NAMALWA (cell line): Measurements from ENCODE around the gene CRLF2.
"Not testable (repeated sequence)": the region's sequence is repeated elsewhere in the genome, so short reads cannot be mapped to it uniquely, and the experiment has no call there.

ENCODE experiments used
- DNase-seq: peaks from one replicate; pipeline ENCODE4 v3.0.0-alpha.2; 2015; ENCODE audit warnings: low spot score

Gene CRLF2

DNA sequence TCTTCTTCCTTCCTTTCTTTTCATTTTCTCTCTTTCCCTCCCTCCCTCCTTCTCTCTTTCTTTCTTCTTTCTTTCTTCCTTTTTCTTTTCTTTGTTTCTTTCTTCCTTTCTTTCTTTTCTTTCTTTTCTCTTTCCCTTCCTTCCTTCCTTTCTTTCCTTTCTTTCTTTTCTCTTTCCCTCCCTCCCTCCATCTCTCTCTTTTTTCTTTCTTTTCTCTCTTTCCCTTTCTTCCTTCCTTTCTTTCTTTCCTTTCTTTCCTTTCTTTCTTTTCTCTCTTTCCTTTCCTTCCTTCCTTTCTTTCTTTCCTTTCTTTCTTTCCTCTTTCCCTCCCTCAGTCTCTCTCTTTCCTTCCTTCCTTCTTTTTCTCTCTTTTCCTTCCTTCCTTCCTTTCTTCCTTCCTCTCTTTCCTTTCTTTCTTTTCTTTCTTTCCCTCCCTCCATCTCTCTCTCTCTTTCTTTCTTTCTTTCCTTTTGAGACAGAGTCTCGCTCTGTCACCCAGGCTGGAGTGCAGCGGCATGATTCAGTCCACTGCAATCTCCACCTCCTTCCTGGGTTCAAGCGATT is 44.4 kb downstream of the CRLF2 start:
- DNase-seq: no peak

DNA sequence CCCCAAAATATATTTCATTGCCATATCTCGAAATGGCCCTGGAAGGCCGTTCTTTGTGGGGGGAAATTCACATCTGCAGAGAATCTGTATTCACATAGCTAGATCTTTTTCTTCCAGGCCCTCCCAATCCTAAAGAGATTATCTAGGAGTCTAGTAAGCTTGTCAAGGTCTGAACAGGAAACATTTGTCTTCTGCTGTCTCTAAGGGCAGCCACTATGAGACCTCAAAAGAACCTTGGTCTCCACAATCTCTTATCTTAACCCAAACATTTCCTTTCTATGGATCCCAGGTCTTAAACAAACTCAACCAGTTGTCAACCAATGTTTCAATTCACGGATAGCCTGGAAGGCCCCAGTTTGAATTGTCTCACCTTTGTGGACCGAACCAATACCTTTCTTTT is 45.0 kb downstream of the CRLF2 start:
- DNase-seq: peak; percentile 6

DNA sequence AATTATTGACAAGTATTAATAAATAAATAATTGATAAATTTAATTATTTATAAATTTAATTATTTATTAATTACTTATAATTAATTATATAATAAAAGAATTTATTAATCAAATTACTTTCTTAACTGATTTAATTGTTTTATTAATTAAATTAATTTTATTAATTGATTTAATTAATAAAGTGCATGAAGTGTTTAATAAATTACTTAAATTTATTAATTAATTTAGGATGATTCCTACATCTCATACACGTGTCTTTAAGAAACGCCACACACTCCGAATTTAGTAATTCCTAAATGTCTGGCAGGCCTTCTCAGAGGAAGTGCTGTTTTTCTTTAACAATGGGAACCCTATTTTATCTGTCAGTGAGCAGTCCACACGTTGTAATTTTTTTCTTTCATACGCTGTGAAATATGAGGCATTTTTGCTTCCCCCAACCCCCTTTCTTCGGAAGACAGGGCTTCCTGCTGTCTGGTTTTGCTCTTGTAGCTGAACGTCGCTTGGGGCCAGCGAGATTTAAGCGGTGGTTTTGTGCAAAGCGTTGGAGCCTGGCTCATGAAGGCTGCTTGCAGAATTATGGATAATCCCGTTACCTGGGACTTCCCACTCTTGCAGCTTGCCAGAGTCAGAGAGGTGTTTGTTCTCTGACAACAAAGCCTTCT is 46.8 kb downstream of the CRLF2 start:
- DNase-seq: no peak

DNA sequence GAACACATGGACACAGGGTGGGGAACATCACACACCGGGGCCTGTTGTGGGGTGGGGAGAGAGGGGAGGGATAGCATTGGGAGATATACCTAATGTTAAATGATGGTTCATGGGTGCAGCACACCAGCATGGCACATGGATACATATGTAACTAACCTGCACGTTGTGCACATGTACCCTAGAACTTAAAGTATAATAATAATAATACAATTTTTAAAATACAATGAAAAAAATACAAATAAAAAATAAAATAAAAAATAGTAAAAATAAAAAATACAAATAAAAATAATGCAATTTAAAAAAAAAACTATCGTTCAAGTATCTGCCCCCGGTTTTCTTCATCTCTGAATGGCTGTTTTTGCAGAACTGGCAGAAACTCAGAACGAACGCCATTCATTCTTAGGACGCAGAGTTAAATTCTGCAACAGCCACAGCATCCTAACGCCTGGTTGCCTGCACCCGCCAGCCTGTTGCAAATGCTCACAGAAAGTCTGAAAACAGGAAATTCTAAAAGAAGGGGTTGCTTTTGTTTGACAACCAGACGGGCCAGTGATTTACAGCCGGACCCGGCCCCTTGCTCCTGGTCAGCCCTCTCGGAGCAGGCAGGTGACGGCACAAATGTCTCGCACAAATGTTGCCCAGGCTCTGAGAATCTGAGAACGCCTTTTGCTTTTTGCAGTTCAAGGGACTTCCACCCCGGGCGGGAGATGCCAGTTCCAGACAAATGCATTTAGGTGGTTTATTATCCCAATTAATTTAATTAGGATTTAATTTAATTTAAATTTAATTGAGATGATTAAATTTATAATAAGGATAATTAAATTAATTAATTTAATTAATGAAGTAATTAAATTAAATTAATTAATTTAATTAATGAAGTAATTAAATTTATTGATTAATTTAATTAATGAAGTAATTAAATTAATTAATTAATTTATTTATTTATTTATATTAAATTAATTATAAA is 47.8 kb downstream of the CRLF2 start:
- peak; percentile 24 for DNase-seq

DNA sequence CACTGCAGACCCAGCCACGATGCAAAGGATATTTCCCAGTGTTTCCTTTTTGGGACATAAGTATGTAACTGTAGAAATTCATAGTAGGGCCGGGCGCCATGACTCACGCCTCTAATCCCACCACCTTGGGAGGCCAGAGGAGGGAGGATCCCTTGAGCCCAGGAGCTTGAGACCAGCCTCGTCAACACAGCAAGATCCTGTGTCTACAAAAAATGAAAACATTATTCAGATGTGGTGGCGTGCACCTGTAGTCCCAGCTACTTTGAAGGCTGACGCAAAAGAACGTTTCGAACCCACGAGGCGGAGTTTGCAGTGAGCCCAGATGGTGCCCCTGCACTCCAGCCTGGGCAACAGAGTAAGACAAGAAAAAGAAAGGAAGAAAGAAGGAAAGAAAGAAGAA is 49.2 kb downstream of the CRLF2 start:
- no peak for DNase-seq

DNA sequence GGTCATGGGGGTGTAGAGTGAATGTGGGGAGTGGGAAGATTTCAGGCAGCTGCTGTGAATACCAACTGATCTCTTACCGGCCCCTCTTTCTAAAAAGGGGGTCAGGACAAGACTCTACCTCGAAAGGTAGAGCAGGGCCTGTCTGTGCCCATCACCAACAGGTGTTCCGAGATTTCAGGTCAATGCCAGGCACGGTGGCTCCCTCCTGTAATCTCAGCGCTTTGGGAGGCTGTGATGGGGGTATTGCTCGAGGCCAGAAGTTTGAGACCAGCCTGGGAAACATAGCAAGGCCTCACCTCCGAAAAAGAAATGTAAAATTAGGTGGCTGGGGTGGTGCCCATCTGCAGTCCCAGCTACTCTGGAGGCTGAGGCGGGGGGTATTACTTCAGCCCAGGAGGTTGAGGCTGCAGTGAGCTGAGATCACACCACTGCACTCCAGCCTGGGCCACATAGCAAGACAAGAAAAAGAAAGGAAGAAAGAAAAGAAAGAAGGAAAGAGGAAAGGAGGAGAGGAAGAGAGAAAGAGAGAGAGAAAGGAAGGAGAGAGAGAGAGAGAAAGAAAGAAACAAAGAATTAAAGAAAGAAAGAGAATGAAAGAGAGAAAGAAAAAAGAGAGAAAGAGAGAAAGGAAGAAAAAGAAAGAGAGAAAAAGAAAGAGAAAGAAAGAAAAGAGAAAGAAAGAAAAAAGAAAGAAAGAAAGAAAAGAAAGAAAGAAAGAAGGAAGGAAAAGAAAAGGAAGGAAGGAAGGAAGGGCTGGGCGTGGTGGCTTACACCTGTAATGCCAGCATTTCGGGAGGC is 50.1 kb downstream of the CRLF2 start:
- DNase-seq: no peak

DNA sequence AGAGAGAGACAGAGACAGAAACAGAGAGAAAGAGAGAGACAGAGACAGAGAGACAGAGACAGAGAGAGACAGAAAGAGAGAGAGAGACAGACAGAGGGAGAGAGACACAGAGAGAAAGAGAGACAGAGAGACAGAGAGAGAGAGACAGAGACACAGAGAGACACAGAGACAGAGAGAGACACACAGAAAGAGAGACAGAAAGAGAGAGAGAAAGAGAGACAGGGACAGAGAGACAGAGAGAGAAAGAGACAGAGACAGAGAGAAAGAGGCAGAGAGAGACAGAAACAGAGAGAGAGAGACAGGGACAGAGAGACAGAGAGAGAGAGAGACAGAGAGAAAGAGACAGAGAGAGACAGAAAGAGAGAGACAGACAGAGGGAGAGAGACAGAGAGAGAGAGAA is 52.9 kb downstream of the CRLF2 start:
- no peak for DNase-seq

DNA sequence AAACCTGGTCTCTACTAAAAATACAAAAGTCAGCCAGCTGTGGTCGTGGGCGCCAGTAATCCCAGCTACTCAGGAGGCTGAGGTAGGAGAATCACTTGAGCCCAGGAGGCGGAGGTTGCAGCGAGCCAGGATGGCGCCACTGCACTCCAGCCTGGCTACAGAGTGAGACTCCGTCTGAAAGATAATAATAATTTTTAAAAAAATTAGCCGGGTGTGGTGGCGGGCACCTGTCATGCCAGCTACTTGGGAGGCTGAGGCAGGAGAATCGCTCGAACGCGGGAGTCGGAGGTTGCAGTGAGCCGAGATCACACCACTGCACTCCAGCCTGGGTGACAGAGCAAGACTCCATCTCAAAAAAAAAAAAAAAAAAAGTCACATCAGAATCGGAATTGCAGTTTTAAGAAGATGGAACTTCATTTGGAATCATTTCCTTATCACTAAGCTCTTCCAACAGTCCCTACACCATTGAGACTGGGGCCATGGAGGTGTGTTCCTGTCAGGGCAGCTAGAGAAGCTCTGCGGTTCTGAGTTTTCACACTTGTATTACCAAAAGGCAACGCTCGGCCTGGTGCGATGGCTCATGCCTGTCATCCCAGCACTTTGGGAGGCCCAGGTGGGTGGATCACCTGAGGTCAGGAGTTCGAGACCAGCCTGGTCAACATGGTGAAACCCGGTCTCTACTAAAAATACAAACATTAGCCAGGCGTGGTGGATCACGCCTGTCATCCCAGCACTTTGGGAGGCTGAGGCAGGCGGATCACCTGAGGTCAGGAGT is 55.6 kb downstream of the CRLF2 start:
- not testable (repeated sequence) for DNase-seq

DNA sequence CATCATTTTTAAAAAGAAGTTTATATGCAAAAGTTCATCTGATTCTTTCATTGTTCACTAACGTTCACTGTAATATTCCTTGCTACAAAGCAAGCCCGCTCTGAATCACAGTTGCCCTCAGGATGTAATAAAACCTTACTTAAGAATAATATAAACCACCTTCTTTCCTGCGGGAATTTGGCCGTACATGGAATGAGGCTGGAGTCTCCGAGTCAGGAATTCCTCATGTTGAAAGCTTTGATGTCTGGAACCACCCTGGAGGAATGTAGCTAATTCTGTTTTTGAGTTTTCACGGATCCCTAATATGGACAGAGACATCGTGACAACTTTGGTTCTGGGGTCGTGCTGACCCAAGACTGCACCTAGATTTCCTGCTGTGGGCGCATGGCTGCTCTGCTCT is 58.5 kb downstream of the CRLF2 start:
- no peak for DNase-seq

DNA sequence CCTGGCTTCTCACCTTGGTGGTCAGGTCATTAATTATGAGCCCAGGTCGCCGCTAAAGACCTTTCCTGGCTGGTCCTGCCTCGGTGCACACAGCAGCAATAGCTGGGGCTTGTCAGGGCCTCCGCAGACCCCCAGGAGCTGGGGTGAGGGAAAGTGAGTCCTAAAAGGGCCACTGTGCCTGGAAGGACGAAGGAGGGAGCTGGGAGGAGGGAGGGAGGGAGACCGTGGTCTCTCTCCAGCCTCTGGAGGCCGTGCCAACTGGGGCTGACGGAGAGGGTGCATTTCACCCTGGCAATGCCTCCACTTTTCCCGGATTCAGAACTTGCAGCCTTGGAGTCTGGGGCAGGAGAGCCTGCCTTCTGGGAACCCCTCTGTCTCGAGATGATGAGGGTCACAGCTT is 60.4 kb downstream of the CRLF2 start:
- DNase-seq: no peak

DNA sequence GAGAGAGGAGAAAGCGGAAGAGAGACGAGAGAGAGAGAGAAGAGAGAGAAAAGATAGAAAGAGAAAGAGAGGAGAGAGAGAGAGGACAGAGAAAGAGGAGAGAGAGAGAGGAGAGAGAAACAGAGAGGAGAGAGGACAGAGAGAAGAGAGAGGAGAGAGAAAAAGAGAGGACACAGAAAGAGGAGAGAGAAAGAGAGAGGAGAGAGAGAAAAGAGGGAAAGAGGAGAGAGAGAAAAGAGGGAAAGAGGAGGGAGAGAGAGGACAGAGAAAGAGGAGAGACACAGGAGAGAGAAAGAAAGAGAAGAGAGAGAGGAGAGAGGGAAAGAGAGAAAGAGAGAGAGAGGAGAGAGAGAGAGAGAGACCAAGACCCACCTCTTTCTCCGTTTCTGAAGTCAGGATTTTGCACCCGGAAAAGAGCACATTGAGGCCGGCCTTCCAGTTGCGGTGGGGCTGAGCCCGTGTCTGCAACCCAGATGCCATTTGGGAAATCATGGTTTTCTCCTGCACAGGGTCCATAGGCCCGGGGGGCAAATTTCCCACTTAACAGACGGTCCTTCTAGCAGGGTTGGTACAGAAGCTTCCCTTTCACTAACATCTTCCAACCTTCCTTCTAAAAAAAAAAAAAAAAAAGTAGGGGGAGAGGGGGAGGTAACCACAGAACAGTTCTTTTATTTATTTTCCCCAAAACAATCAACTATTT is 60.9 kb downstream of the CRLF2 start:
- no peak for DNase-seq

DNA sequence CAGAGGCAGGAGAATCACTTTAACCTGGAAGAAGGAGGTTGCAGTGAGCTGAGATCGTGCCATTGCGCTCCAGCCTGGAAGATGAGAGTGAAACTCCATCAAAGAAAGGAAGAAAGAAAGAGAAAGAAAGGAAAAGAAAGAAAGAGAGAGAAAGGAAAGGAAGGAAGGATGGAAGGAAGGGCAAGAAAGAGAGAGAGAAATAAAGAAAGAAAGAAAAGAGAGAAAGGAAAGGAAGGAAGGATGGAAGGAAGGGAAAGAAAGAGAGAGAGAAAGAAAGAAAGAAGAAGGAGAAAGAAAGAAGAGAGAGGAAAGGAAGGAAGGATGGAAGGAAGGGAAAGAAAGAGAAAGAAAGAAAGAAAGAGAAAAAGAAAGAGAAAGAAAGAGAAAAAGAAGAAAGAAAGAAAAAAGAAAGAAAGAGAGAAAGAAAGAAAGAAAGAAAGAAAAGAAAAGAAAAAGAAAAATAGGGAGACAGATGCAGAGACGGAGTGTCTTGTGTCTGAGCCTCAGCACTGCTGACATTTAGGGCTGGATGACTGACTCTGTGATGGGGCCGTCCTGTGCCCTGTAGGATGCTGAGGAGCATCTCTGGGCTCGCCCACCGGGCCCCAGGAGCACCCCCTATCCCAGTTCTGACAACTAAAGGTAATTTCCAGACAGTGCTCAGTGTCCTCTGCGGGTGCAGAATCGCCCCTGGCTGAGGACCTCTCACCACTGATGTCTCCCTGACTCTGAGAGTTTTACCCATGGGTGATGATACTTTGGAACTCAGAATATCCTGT is 61.7 kb downstream of the CRLF2 start:
- no peak for DNase-seq

DNA sequence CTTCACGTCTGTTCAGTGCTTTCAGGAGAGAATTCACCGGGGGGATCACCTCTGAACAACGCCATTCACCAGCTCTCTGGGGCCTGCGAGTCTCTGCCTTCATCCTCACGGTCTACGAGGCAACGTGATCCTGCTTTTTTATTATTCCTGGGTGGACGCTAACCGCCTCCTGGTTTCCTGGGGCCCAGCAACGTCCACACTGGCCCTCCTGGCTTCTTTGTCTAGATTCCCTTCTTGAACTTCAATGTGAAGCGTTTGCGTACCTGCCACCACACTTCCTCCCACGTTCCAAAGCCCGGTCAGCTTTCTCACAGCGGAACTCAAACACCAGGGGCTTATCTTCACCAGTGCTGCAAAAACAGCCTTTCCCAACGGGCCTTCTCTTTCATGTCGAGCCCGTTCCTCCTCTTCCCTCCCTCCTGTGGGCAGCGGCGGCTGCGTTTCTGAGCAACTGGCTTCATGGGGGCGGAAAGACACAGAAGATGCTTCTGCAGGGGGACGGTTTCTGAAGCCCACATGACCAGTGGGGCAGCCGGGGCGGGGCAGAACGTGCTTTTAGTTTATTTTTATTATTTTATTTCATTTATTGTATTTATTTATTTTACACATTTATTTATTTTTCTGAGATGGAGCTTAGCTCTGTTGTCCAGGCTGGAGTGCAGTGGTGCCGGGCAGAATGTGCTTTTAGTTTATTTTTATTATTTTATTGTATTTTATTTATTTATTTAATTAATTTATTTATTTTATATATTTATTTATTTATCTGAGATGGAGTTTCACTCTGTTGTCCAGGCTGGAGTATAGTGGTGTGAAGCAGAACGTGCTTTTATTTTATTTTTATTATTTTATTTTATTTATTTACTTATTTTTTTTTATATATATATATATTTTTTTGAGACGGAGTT is 64.6 kb downstream of the CRLF2 start:
- DNase-seq: no peak

DNA sequence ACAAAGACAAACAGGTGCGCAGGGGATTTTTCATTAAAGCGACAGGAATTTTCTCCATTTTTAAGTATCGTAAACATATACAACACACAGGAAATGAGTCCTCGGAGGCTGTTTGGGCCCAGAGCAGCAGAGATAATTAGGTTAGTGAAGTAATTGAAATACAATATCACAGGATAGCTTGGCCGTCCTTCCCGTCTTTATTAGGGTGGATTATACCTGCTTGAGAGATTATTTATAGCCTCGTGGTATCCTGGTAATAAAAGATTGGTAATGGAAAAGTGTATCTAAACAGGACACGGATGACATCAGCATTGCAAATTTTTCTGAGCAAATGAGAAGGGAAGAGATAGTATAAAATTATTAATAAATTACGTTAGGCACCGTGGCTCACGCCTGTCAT is 68.2 kb downstream of the CRLF2 start:
- no peak for DNase-seq
